Karpas-422 (cell line): ENCODE results near the gene BRS3. TPM values are rescaled to one million over a fixed set of nuclear protein-coding genes. Genes with fewer than 3 reads are reported as not detected.

Experiments used
- total RNA-seq: library from RNA; depleted of rRNA; stranded (reverse); fragments of >200 nt; shearing (Covaris generic); gene quantifications from 2 replicates; pipeline ENCODE4 v1.2.3, GENCODE V29; 2014; ENCODE audit warnings: low replicate concordance; rRNA removed

The BRS3 gene
- total RNA-seq, 1 experiment from 2014 or later = not detected

Other genes with a start within 250 kb of the BRS3 start
- gene MAP7D3, start 236.5 kb upstream of the BRS3 start, total RNA-seq = 25.3 and 27.2 TPM in 2 replicates
- gene ADGRG4, start 187.0 kb upstream of the BRS3 start, total RNA-seq = not detected in 2 replicates
- 25.3 and 48.1 TPM in 2 replicates for gene HTATSF1, start 9.6 kb downstream of the BRS3 start, total RNA-seq
- not detected in 2 replicates for gene VGLL1, start 44.3 kb downstream of the BRS3 start, total RNA-seq
- gene CD40LG, start 160.2 kb downstream of the BRS3 start, total RNA-seq = not detected in 2 replicates